Cardiac fibroblast (primary cell): ENCODE data around the gene SYNDIG1.
"Not testable (repeated sequence)": the region's sequence is repeated elsewhere in the genome, so short reads cannot be mapped to it uniquely, and the experiment has no call there.

ENCODE experiments used
- DNase-seq, 2 donors: peaks; one replicate each; pipeline versions ENCODE4 v3.0.0 to v3.0.0-alpha.2; 2010; ENCODE audit warnings: low read depth in 2 of 2
- H3K4me3 ChIP-seq, 2 donors: replicated peaks in 1 of 2; 1 replicate in 1 of 2; 2 replicates in 1 of 2; pipeline ENCODE4 v1.5.1; 2011; ENCODE audit warnings: low read depth in 2 of 2, low read length in 2 of 2, mild to moderate bottlenecking in 2 of 2, moderate library complexity in 1 of 2
- TF ChIP-seq, protein P1 (sequence below): IDR thresholded peaks from one replicate; pipeline ENCODE4 v1.5.1; 2011; ENCODE audit warnings: low read depth, mild to moderate bottlenecking, low read length, inconsistent platforms

The SYNDIG1 gene

DNA sequence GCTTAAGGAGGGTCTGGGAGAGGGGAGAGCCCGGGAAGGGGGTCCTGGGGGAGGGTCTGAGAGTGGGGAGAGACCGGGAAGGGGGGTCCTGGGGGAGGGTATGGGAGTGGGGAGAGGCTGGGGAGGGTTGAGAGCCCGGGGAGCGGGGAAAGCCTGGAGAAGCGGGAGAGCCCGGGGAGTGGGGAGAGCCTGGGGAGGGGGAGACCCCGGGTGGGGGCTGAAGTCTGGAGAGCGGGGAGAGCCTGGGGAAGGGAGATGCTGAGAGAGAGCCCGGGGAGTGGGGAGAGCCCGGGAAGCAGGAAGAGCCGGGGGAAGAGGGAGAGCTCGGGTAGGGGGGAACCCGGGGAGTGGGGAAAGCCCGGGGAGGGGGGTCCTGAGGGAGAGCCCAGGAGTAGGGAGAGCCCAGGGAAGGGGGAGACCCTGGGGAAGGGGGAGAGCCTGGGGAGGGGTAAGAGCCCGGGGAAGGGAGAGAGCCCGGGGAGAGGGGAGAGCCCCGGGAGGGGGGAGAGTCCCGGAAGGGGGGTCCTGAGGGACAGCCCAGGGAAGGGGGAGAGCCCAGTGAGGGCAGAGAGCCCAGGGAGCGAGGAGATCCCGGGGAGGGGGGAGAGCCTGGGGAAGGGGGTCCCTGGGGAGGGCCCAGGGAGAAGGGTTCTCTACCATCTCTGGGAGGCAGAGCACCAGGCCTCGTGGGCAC, 148.5 kb downstream of the SYNDIG1 start:
- no peak for DNase-seq
- TF ChIP-seq, protein P1, sequence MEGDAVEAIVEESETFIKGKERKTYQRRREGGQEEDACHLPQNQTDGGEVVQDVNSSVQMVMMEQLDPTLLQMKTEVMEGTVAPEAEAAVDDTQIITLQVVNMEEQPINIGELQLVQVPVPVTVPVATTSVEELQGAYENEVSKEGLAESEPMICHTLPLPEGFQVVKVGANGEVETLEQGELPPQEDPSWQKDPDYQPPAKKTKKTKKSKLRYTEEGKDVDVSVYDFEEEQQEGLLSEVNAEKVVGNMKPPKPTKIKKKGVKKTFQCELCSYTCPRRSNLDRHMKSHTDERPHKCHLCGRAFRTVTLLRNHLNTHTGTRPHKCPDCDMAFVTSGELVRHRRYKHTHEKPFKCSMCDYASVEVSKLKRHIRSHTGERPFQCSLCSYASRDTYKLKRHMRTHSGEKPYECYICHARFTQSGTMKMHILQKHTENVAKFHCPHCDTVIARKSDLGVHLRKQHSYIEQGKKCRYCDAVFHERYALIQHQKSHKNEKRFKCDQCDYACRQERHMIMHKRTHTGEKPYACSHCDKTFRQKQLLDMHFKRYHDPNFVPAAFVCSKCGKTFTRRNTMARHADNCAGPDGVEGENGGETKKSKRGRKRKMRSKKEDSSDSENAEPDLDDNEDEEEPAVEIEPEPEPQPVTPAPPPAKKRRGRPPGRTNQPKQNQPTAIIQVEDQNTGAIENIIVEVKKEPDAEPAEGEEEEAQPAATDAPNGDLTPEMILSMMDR = no peak
- H3K4me3 ChIP-seq = no peak overlapping the region

- no peak overlapping the region for H3K4me3 ChIP-seq
- DNase-seq = no peak
- TF ChIP-seq, protein P1 = no peak
Observed at GRCh38 chr20:24618739-24619138, 149.3 kb downstream of the SYNDIG1 start.

DNA sequence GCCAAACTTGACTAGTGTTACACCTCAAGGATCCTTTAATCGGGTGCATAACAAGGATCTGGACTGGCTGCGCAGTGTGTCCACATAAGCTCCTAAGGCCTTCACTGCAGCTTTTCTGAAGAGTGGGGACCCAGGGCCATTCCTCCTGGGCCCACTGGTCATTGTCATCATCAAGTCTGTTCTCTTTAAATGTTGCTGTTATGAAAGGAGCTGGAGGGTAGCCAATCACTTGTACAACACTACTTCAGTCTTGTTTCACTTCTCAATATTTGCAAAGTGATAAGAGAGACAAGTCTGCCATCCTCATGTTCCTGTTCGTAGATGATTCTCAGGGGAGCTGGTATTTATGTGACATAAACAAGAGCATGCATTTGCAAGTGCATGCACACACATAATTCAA, 149.8 kb downstream of the SYNDIG1 start:
- TF ChIP-seq, protein P1 = no peak
- no peak overlapping the region for H3K4me3 ChIP-seq
- no peak for DNase-seq

- no peak overlapping the region for H3K4me3 ChIP-seq
- DNase-seq = no peak
- TF ChIP-seq, protein P1 = no peak
Observed at GRCh38 chr20:24620937-24621519, 151.6 kb downstream of the SYNDIG1 start.

DNA sequence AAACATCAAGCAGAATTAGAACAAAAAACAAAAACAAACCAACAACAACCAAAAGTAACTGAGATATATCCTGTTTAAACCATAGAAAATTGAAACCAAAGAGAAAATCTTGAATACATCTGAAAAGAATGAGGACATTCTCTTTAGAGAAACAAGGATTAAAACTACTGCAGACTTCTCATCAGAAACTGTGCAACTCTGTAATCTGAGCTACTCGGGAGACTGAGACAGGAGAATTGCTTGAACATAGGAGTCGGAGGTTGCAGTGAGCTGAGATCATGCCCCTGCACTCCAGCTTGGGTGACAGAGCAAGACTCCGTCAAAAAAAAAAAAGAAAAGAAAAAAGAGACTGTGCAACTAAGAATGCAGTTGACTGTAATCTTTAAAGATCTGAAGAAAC, 153.4 kb downstream of the SYNDIG1 start:
- H3K4me3 ChIP-seq = no peak overlapping the region
- TF ChIP-seq, protein P1 = no peak
- peak in 1 of 2 donors; percentile 7 for DNase-seq

DNA sequence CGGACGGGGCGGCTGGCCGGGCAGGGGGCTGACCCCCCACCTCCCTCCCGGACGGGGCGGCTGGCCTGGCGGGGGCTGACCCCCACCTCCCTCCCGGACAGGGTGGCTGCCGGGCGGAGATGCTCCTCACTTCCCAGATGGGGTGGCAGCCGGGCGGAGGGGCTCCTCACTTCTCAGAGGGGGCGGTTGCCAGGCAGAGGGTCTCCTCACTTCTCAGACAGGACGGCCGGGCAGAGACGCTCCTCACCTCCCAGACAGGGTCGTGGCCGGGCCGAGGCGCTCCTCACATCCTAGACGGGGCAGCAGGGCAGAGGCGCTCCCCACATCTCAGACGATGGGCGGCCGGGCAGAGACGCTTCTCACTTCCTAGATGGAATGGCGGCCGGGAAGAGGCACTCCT, 156.7 kb downstream of the SYNDIG1 start:
- not testable (repeated sequence) for DNase-seq, H3K4me3 ChIP-seq

DNA sequence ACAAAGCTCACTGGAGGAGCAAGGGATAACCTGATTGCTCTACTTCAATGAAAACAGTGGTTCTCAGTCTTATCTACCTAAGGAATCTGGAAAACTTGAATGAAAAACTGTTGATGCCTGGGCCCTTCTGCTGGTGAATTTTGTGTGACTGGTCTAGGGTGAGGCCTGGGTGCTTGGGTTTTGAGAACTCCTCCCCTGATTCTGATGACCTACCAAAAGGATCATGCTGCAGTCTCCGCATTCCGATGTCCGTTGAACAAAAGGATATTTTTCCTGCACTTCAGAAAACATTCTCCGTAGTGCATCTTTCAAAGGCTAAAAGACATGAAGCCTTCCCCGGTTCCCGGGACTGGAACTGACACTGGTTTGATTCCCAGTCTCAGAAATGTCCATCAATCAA, 157.9 kb downstream of the SYNDIG1 start:
- no peak for DNase-seq
- H3K4me3 ChIP-seq = no peak overlapping the region
- TF ChIP-seq, protein P1 = no peak
